HFF-Myc (cell line): ENCODE data around the gene PWWP2B.

Experiments used
- DNase-seq: peaks from one replicate; pipeline ENCODE4 v3.0.0-alpha.2; 2011; ENCODE audit warnings: low read depth; ENCODE audit errors: extremely low read depth
- H3K4me3 ChIP-seq: replicated peaks from 2 replicates; pipeline ENCODE4 v1.5.1; 2011; ENCODE audit warnings: low read depth, mild to moderate bottlenecking, control low read depth, low read length
- TF ChIP-seq, protein P1 (sequence below): IDR thresholded peaks from 2 replicates; pipeline ENCODE4 v1.5.1; 2012; ENCODE audit warnings: mild to moderate bottlenecking, low read depth, low read length, control low read depth; ENCODE audit errors: missing control alignments

Gene PWWP2B

DNA sequence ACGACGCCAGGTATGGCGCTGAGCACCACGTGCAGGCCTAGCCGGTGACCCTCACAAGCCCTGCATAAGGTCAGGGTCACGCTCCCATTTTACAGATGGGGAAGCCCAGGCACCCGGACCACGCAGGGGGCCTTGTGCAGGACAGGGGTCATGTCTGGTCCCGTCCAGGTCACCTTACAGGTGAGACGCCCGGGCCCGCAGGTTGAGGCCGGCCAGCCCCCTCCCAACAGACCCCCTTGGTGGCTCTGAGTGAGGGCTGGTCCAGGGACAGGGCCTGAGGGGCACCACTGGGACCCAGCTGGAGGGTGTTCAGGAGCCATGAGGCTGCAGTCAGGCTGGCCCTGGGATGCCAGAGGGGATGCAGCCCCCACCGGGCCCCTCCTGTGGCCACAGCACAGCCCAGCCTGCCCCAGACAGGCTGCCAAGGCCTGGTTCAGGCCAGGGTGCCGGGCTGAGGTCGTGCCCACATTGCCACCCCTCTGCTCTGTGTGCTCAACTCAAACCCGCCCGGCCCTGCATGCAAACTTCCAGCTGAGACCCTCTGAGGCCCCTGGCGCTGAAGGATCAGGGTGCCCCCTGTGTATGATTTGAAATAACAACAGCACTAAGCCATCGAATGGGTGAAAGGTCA is 69.0 kb downstream of the PWWP2B start:
- DNase-seq, result no peak
- TF ChIP-seq, protein P1, sequence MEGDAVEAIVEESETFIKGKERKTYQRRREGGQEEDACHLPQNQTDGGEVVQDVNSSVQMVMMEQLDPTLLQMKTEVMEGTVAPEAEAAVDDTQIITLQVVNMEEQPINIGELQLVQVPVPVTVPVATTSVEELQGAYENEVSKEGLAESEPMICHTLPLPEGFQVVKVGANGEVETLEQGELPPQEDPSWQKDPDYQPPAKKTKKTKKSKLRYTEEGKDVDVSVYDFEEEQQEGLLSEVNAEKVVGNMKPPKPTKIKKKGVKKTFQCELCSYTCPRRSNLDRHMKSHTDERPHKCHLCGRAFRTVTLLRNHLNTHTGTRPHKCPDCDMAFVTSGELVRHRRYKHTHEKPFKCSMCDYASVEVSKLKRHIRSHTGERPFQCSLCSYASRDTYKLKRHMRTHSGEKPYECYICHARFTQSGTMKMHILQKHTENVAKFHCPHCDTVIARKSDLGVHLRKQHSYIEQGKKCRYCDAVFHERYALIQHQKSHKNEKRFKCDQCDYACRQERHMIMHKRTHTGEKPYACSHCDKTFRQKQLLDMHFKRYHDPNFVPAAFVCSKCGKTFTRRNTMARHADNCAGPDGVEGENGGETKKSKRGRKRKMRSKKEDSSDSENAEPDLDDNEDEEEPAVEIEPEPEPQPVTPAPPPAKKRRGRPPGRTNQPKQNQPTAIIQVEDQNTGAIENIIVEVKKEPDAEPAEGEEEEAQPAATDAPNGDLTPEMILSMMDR, result no peak
- H3K4me3 ChIP-seq, result no peak overlapping the region

DNA sequence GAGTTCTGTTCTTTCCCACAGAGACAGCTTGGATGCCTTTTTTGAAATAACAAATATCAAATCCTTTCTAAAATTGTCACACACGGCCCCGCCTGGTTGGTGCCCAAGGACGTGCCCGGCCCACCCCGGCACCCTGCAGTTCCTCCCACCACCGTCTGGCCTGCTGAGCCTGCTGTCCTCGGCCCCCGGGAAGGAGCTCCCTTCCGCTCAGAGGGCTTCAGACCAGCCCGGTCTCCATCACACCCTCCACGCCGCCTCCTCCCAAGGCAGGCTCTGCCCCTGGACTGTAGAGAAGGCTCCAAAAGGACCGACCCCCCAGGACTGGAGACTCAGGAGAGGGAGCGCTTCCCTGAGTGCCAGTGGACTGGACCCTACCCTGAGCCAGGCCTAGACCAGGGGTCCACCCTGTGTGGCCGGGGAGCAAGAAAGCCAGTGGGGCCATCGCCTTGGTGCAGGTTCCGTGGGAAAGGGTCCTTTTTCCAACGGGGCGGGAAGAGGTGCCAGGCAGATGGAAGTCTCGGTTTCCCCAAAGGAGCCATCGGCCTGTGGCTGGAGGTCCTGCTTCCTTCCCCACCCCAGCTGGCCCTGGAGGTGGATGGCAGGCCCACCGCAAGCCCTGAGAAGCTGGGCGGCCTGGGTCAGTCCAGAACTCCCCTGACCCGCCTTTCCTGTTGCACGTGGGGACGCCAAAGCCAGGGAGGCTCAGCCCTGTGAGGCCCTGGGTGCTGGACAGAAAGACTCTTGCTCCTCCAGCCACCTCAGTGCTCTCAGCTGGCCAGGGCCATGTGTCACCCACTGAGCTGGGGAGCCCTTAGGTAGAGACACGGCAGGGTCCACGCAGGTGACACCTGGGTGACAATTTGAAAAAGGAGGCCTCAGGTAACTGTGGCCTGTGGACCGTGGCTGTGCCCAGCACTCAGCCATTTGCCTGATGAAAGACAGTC is 69.8 kb downstream of the PWWP2B start:
- TF ChIP-seq, protein P1, result no peak
- no peak for DNase-seq
- no peak overlapping the region for H3K4me3 ChIP-seq
